HuH-7 (cell line): ENCODE measurements around the gene PXK.

ENCODE experiments used
- DNase-seq: peaks from one replicate; pipeline ENCODE4 v3.0.0; 2011; ENCODE audit warnings: low spot score

PXK gene

GRCh38 chr3:58466899-58467563, 134.3 kb downstream of the PXK start:
- DNase-seq, result no peak

GRCh38 chr3:58469096-58469495, 136.4 kb downstream of the PXK start:
- no peak for DNase-seq

- DNase-seq, result no peak
Measured at GRCh38 chr3:58470363-58471024, 137.8 kb downstream of the PXK start.

GRCh38 chr3:58471025-58471887, 138.6 kb downstream of the PXK start:
- DNase-seq, result no peak

DNA sequence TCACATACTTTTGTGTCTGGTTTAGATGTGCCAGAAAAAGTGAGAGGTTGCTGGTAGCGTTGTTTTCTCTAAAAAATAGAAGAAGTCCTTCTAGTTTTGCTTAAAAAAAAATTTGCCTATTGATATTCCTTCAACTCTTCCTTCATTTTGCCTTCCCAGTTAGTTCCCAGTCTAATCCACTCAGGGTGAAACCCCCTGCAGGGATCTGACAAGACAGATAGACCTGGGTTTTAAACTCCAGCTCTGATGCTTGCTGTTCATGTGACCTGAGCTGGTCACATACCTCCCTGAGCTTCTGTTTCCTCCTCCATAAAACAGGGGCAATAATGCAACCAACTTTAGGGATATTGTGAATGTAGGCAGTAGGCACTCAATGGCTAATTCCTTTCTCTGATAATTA, 140.6 kb downstream of the PXK start:
- no peak for DNase-seq

DNA sequence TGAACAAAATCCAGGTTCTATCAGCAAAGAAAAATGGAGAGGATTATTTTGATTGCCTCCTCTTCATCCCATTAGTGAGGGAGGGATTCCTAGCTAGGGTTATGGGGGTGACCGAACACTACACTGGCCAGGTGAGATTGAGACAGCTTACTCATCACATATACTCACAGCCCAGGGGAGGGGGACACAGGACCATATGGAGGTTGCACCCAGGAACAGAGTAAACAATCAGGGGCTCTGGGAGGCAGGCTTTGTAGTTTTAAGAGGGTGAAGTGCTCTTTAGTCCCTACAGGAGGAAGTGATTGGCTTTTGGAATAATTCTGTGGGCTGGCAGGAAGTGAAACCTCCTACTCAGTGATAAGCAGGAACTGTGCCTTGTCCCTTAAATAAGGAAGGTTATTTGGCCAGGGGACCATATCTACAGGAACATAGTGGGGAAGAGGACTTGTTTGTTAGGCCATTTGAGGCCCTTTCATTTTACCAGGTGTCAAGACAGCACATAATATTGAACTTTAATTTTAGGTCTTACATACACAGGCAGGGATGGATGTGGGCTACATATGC, 141.7 kb downstream of the PXK start:
- no peak for DNase-seq

DNA sequence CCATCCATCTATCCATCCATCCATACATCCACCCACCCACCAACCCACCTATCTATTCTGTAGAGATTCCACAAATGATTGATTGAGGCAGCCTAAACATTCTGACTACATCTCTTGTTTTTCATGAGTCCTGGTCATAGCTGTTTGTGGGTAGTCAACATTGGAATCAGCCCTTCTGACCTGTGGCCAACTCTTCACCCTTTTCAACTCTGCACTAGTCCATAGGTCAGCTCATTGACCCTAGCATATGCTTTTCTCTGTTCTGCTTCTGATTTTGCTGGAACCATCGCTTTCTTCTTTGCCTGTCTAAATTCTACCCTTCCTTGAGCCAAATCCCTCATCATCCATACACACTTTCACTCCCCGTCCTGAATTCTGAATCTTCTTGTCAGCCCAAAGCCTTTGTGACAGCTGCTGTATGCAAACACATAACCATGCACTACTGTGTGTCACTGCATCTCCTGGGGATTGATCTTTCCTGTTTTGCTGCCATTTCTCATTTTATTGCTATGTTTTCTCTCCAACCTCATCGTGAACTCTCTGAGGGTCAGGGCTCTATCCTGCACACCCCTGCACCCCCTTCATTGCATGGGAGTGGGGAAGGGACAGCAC, 142.4 kb downstream of the PXK start:
- DNase-seq, result no peak
